ENCODE data around the gene APLNR.

Gene APLNR

GRCh38 chr11:57274904-57275498 lies 38.0 kb upstream of the APLNR start:
- no peak overlapping the region for H3K4me3 ChIP-seq (ENCODE audit: low read length in 2 of 2)
- no peak overlapping the region for H3K27ac ChIP-seq (ENCODE audit: low read length)
- peaks cover 0 to 10% of the 10 kb centered on the region in 2 donors for H3K9me3 ChIP-seq (ENCODE audit: control insufficient read depth in 2 of 2, low read length in 2 of 2)
- peaks cover 0 to 3% of the 10 kb centered on the region in 2 donors for H3K27me3 ChIP-seq (ENCODE audit: control insufficient read depth in 1 of 2, insufficient read depth in 2 of 2, low read length in 2 of 2)
- H3K36me3 ChIP-seq (ENCODE audit: control insufficient read depth in 2 of 2, insufficient read depth in 2 of 2, low read length in 2 of 2): no peaks in the 10 kb centered on the region
- H3K4me1 ChIP-seq (ENCODE audit: control insufficient read depth, insufficient read depth, low read length): peaks cover 10% of the 10 kb centered on the region
- H3K9ac ChIP-seq (ENCODE audit: low read length in 2 of 2): no peak overlapping the region

GRCh38 chr11:57273448-57274058 lies 36.5 kb upstream of the APLNR start:
- H3K27ac ChIP-seq (ENCODE audit: low read length): no peak overlapping the region
- H3K36me3 ChIP-seq (ENCODE audit: control insufficient read depth in 2 of 2, insufficient read depth in 2 of 2, low read length in 2 of 2): no peaks in the 10 kb centered on the region
- no peak overlapping the region for H3K4me3 ChIP-seq (ENCODE audit: low read length in 2 of 2)
- peaks cover 0 to 10% of the 10 kb centered on the region in 2 donors for H3K9me3 ChIP-seq (ENCODE audit: control insufficient read depth in 2 of 2, low read length in 2 of 2)
- no peak overlapping the region for H3K9ac ChIP-seq (ENCODE audit: low read length in 2 of 2)
- H3K4me1 ChIP-seq (ENCODE audit: control insufficient read depth, insufficient read depth, low read length): peaks cover 10% of the 10 kb centered on the region
- peaks cover 0 to 6% of the 10 kb centered on the region in 2 donors for H3K27me3 ChIP-seq (ENCODE audit: control insufficient read depth in 1 of 2, insufficient read depth in 2 of 2, low read length in 2 of 2)

- Histone ChIP-seq H3K9ac (ENCODE audit: low read length in 2 of 2) (no peak overlapping the region), H3K9me3 (ENCODE audit: control insufficient read depth in 2 of 2, low read length in 2 of 2) (peaks cover 0 to 10% of the 10 kb centered on the region in 2 donors), H3K4me1 (ENCODE audit: control insufficient read depth, insufficient read depth, low read length) (no peaks in the 10 kb centered on the region), H3K27ac (ENCODE audit: low read length) (no peak overlapping the region), H3K4me3 (ENCODE audit: low read length in 2 of 2) (no peak overlapping the region), H3K27me3 (ENCODE audit: control insufficient read depth in 1 of 2, insufficient read depth in 2 of 2, low read length in 2 of 2) (peaks cover 0 to 6% of the 10 kb centered on the region in 2 donors), H3K36me3 (ENCODE audit: control insufficient read depth in 2 of 2, insufficient read depth in 2 of 2, low read length in 2 of 2) (no peaks in the 10 kb centered on the region)
These were observed 32.5 kb upstream of the APLNR start for GRCh38 chr11:57269571-57270021.

GRCh38 chr11:57266157-57266556 lies 29.1 kb upstream of the APLNR start:
- Histone ChIP-seq H3K9me3 (ENCODE audit: control insufficient read depth in 2 of 2, low read length in 2 of 2) (no peaks in the 10 kb centered on the region), H3K27ac (ENCODE audit: low read length) (no peak overlapping the region), H3K4me1 (ENCODE audit: control insufficient read depth, insufficient read depth, low read length) (no peaks in the 10 kb centered on the region), H3K4me3 (ENCODE audit: low read length in 2 of 2) (no peak overlapping the region), H3K36me3 (ENCODE audit: control insufficient read depth in 2 of 2, insufficient read depth in 2 of 2, low read length in 2 of 2) (no peaks in the 10 kb centered on the region), H3K27me3 (ENCODE audit: control insufficient read depth in 1 of 2, insufficient read depth in 2 of 2, low read length in 2 of 2) (peaks cover 0 to 4% of the 10 kb centered on the region in 2 donors), H3K9ac (ENCODE audit: low read length in 2 of 2) (no peak overlapping the region)

- Histone ChIP-seq H3K9me3 (ENCODE audit: control insufficient read depth in 2 of 2, low read length in 2 of 2) (no peaks in the 10 kb centered on the region), H3K27ac (ENCODE audit: low read length) (no peak overlapping the region), H3K4me1 (ENCODE audit: control insufficient read depth, insufficient read depth, low read length) (no peaks in the 10 kb centered on the region), H3K36me3 (ENCODE audit: control insufficient read depth in 2 of 2, insufficient read depth in 2 of 2, low read length in 2 of 2) (no peaks in the 10 kb centered on the region), H3K27me3 (ENCODE audit: control insufficient read depth in 1 of 2, insufficient read depth in 2 of 2, low read length in 2 of 2) (no peaks in the 10 kb centered on the region), H3K9ac (ENCODE audit: low read length in 2 of 2) (no peak overlapping the region), H3K4me3 (ENCODE audit: low read length in 2 of 2) (no peak overlapping the region)
These were observed 26.3 kb upstream of the APLNR start for GRCh38 chr11:57263351-57263750.

GRCh38 chr11:57262157-57262556 lies 25.1 kb upstream of the APLNR start:
- Histone ChIP-seq H3K9me3 (ENCODE audit: control insufficient read depth in 2 of 2, low read length in 2 of 2) (peaks cover under 1 to 3% of the 10 kb centered on the region in 2 donors), H3K9ac (ENCODE audit: low read length in 2 of 2) (no peak overlapping the region), H3K36me3 (ENCODE audit: control insufficient read depth in 2 of 2, insufficient read depth in 2 of 2, low read length in 2 of 2) (no peaks in the 10 kb centered on the region), H3K4me1 (ENCODE audit: control insufficient read depth, insufficient read depth, low read length) (no peaks in the 10 kb centered on the region), H3K27me3 (ENCODE audit: control insufficient read depth in 1 of 2, insufficient read depth in 2 of 2, low read length in 2 of 2) (no peaks in the 10 kb centered on the region), H3K4me3 (ENCODE audit: low read length in 2 of 2) (no peak overlapping the region), H3K27ac (ENCODE audit: low read length) (no peak overlapping the region)

- Histone ChIP-seq H3K4me1 (ENCODE audit: control insufficient read depth, insufficient read depth, low read length) (no peaks in the 10 kb centered on the region), H3K36me3 (ENCODE audit: control insufficient read depth in 2 of 2, insufficient read depth in 2 of 2, low read length in 2 of 2) (no peaks in the 10 kb centered on the region), H3K9me3 (ENCODE audit: control insufficient read depth in 2 of 2, low read length in 2 of 2) (peaks cover 6 to 9% of the 10 kb centered on the region in 2 donors), H3K9ac (ENCODE audit: low read length in 2 of 2) (no peak overlapping the region), H3K4me3 (ENCODE audit: low read length in 2 of 2) (no peak overlapping the region), H3K27me3 (ENCODE audit: control insufficient read depth in 1 of 2, insufficient read depth in 2 of 2, low read length in 2 of 2) (no peaks in the 10 kb centered on the region), H3K27ac (ENCODE audit: low read length) (no peak overlapping the region)
These were observed 24.1 kb upstream of the APLNR start for GRCh38 chr11:57260937-57261783.

GRCh38 chr11:57256119-57256518 lies 19.1 kb upstream of the APLNR start:
- H3K27ac ChIP-seq (ENCODE audit: low read length): no peak overlapping the region
- no peaks in the 10 kb centered on the region for H3K36me3 ChIP-seq (ENCODE audit: control insufficient read depth in 2 of 2, insufficient read depth in 2 of 2, low read length in 2 of 2)
- H3K4me3 ChIP-seq (ENCODE audit: low read length in 2 of 2): no peak overlapping the region
- H3K9ac ChIP-seq (ENCODE audit: low read length in 2 of 2): no peak overlapping the region
- H3K9me3 ChIP-seq (ENCODE audit: control insufficient read depth in 2 of 2, low read length in 2 of 2): peaks cover 6 to 11% of the 10 kb centered on the region in 2 donors
- peaks cover 0 to 2% of the 10 kb centered on the region in 2 donors for H3K27me3 ChIP-seq (ENCODE audit: control insufficient read depth in 1 of 2, insufficient read depth in 2 of 2, low read length in 2 of 2)
- H3K4me1 ChIP-seq (ENCODE audit: control insufficient read depth, insufficient read depth, low read length): no peaks in the 10 kb centered on the region

- peaks cover 6 to 11% of the 10 kb centered on the region in 2 donors for H3K9me3 ChIP-seq (ENCODE audit: control insufficient read depth in 2 of 2, low read length in 2 of 2)
- no peaks in the 10 kb centered on the region for H3K36me3 ChIP-seq (ENCODE audit: control insufficient read depth in 2 of 2, insufficient read depth in 2 of 2, low read length in 2 of 2)
- H3K27me3 ChIP-seq (ENCODE audit: control insufficient read depth in 1 of 2, insufficient read depth in 2 of 2, low read length in 2 of 2): peaks cover 0 to 2% of the 10 kb centered on the region in 2 donors
- no peak overlapping the region for H3K9ac ChIP-seq (ENCODE audit: low read length in 2 of 2)
- H3K4me1 ChIP-seq (ENCODE audit: control insufficient read depth, insufficient read depth, low read length): no peaks in the 10 kb centered on the region
- H3K27ac ChIP-seq (ENCODE audit: low read length): no peak overlapping the region
- H3K4me3 ChIP-seq (ENCODE audit: low read length in 2 of 2): no peak overlapping the region
These were observed 18.6 kb upstream of the APLNR start for GRCh38 chr11:57255618-57256017.

GRCh38 chr11:57254631-57255030 lies 17.6 kb upstream of the APLNR start:
- H3K27me3 ChIP-seq (ENCODE audit: control insufficient read depth in 1 of 2, insufficient read depth in 2 of 2, low read length in 2 of 2): peaks cover 0 to 2% of the 10 kb centered on the region in 2 donors
- H3K4me3 ChIP-seq (ENCODE audit: low read length in 2 of 2): no peak overlapping the region
- no peak overlapping the region for H3K9ac ChIP-seq (ENCODE audit: low read length in 2 of 2)
- H3K4me1 ChIP-seq (ENCODE audit: control insufficient read depth, insufficient read depth, low read length): no peaks in the 10 kb centered on the region
- peaks cover 6 to 11% of the 10 kb centered on the region in 2 donors for H3K9me3 ChIP-seq (ENCODE audit: control insufficient read depth in 2 of 2, low read length in 2 of 2)
- no peak overlapping the region for H3K27ac ChIP-seq (ENCODE audit: low read length)
- no peaks in the 10 kb centered on the region for H3K36me3 ChIP-seq (ENCODE audit: control insufficient read depth in 2 of 2, insufficient read depth in 2 of 2, low read length in 2 of 2)

Measured in stomach smooth muscle (tissue), 2 donors.